BLaER1 treated with 17β-estradiol and CSF1 and Interleukin-3, amounts not matched to agents 10 nM and 100 nM (cell line): Measurements from ENCODE around the gene PCSK6.

Source experiments
- H3K27ac ChIP-seq, 11 experiments: shearing (Covaris generic); formaldehyde crosslinking; 2 replicates each; pipeline ENCODE4 v1.8.1; 2022
- H3K27me3 ChIP-seq, 11 experiments: shearing (Covaris generic); formaldehyde crosslinking; 2 replicates each; pipeline ENCODE4 v1.8.1; 2022
- H3K36me3 ChIP-seq, 11 experiments: shearing (Covaris generic); formaldehyde crosslinking; 2 replicates each; pipeline ENCODE4 v1.8.1; 2022
- H3K4me1 ChIP-seq, 10 experiments: shearing (Covaris generic); formaldehyde crosslinking; 2 replicates each; pipeline ENCODE4 v1.8.1; 2022
- H3K4me2 ChIP-seq, 11 experiments: shearing (Covaris generic); formaldehyde crosslinking; 2 replicates each; pipeline ENCODE4 v1.8.1; 2022
- H3K4me3 ChIP-seq, 10 experiments: shearing (Covaris generic); formaldehyde crosslinking; 2 replicates each; pipeline ENCODE4 v1.8.1; 2022
- H3K9ac ChIP-seq, 11 experiments: shearing (Covaris generic); formaldehyde crosslinking; 2 replicates each; pipeline ENCODE4 v1.8.1; 2022
- H3K9me3 ChIP-seq, 11 experiments: shearing (Covaris generic); formaldehyde crosslinking; replicated peaks in 1 of 11; 2 replicates each; pipeline ENCODE4 v1.8.1; 2022
- H4K20me1 ChIP-seq, 11 experiments: shearing (Covaris generic); formaldehyde crosslinking; 2 replicates each; pipeline ENCODE4 v1.8.1; 2022
- Cebpa-rat ChIP-seq, 11 experiments: shearing (Covaris generic); IDR thresholded peaks; 2 replicates each; pipeline ENCODE4 v1.8.1; 2022

Gene PCSK6

DNA sequence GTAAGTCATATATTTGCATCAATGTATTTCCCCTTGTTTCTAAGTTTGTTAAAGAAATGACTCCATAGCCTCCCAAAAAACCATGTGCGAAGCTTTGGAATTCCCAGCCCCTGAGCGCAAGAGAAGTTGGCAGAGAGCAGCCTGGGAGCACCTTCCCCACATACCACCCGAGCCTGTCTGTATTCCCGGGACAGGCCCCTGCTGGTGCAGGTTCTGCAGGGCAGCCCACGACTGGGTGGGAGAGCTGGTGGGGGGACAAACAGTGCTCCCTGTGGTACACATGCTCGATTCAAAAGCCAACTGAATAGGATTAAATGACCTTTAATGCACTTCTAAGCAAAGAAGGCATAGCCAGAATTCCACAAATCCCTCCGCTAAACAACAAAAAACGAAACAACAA lies 119.8 kb downstream of the PCSK6 start:
- Histone ChIP-seq H3K4me1 (peaks cover 0 to 15% (median 4%) of the 10 kb centered on the region in 10 experiments; a peak in 7 of 20 replicates), H3K27ac (no peak overlapping the region), H3K4me2 (no peak overlapping the region), H3K9ac (no peak overlapping the region), H3K4me3 (no peak overlapping the region), H3K36me3 (no peaks in the 10 kb centered on the region; a peak in 2 of 22 replicates), H4K20me1 (no peaks in the 10 kb centered on the region), H3K9me3 (peaks cover 0 to 3% (median 0%) of the 10 kb centered on the region in 11 experiments; a peak in 1 of 22 replicates), H3K27me3 (no peaks in the 10 kb centered on the region)
- no peak for TF ChIP-seq Cebpa-rat (IDR thresholded peaks at IDR 0.05)

DNA sequence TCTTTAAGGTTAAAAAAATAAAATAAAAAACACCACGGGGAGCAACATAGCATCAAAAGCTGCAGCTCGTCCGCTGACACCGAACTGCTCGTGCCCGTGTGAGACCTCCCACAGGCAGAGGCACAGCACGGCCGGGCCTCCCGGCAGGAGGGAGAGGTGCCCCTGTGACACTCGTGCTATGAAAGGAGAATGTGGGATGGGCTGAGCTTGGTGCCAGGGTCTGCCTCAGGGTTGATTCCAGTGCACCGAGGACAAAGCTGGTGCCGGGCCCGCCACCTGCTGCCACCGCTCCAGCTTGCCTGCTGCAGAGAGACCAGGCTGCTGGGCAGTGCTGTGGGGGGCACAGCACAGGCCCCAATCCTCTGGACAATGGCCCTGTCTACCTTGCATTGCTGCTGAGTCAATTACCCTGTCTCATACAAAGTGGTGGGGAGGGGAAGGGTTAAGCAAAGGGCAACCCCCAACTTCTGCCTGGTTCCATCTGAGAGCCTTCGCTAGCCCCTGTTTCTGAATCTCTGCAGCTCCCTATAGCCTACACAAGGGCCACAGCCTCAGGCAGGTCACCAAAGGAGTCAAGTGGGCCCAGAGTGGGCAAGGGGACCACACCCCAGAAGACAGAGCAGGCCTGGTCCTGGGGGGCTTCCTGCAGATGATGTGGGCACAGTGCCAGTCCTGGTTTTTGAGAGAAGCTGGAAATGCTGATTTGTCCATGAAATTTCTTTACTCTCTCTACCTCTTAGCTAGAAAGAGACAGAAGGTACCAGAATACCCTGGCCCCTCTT lies 120.5 kb downstream of the PCSK6 start:
- Histone ChIP-seq H3K4me2 (no peak overlapping the region), H3K36me3 (no peaks in the 10 kb centered on the region; a peak in 2 of 22 replicates), H4K20me1 (no peaks in the 10 kb centered on the region), H3K9me3 (peaks cover 0 to 4% (median 0%) of the 10 kb centered on the region in 11 experiments; a peak in 1 of 22 replicates), H3K4me3 (no peak overlapping the region), H3K27me3 (no peaks in the 10 kb centered on the region), H3K27ac (no peak overlapping the region), H3K9ac (no peak overlapping the region), H3K4me1 (peaks cover 0 to 15% (median 4%) of the 10 kb centered on the region in 10 experiments; a peak in 7 of 20 replicates)
- no peak for TF ChIP-seq Cebpa-rat (IDR thresholded peaks at IDR 0.05)

DNA sequence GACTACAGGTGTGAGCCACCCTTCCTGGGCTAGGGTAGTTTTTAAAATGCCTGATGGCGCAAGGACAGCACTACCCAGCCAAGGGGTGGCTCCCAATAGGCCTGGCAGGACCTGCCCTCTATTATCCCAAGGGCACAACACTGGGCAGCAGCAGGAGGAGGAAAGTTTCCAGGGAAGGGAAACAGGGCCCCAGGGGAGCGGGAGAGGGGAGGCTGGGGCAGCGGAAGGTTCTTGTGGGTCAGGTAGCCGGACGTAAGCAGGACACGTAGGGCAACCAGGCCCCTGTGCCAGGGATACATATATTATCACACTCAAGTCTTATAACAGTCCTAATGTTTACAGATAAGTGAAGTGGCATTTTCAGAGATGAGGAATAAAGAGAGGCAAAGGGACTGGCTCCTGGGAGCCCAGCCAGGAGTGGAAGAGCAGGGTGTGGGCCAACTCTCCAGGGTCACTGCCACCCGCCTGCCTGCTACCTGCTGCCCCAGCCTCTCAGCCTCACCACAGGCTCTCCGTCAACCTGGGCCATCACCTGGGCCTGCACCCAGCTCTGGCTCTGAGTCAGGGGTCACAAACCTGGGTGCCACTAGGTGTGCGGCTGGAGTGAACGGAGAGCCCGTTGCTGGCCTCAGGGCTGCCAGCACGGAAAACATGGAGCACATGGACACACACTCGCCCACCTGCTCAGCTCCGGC lies 121.3 kb downstream of the PCSK6 start:
- Histone ChIP-seq H3K4me1 (peaks cover 0 to 14% (median 3%) of the 10 kb centered on the region in 10 experiments; a peak in 5 of 20 replicates), H3K36me3 (no peaks in the 10 kb centered on the region; a peak in 2 of 22 replicates), H3K27me3 (no peaks in the 10 kb centered on the region), H3K4me2 (no peak overlapping the region), H3K27ac (no peak overlapping the region), H4K20me1 (no peaks in the 10 kb centered on the region), H3K4me3 (no peak overlapping the region), H3K9ac (no peak overlapping the region), H3K9me3 (peaks cover 0 to 4% (median 0%) of the 10 kb centered on the region in 11 experiments; a peak in 1 of 22 replicates)
- TF ChIP-seq Cebpa-rat (IDR thresholded peaks at IDR 0.05) = no peak

DNA sequence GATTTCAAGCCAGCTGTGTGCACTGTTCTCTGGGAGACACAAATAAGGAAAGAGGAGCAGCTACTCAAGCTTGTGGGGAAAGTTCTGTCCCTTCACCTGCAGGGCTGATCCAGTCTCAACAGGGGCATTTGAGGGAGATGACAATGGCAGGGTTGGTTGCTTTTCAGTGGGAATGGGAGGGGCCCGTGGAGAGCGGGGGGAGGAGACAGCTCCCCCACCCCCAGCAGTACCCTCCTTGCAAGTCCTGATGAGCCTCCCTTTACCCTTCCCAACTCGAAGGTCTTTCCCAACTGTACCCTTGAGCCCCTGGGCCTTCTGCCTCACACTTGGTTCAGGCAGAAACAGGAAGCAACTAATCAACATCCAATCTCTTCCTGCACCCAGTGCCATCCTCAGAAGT lies 122.7 kb downstream of the PCSK6 start:
- no peaks in the 10 kb centered on the region for H3K27me3 ChIP-seq
- no peaks in the 10 kb centered on the region; a peak in 2 of 22 replicates for H3K36me3 ChIP-seq
- H3K27ac ChIP-seq = no peak overlapping the region
- TF ChIP-seq Cebpa-rat (IDR thresholded peaks at IDR 0.05) = no peak
- H3K9ac ChIP-seq = no peak overlapping the region
- no peaks in the 10 kb centered on the region for H4K20me1 ChIP-seq
- H3K9me3 ChIP-seq = peaks cover 0 to 4% (median 0%) of the 10 kb centered on the region in 11 experiments; a peak in 1 of 22 replicates
- H3K4me1 ChIP-seq = peaks cover 0 to 3% (median 0%) of the 10 kb centered on the region in 10 experiments; a peak in 1 of 20 replicates
- no peak overlapping the region for H3K4me3 ChIP-seq
- H3K4me2 ChIP-seq = no peak overlapping the region

DNA sequence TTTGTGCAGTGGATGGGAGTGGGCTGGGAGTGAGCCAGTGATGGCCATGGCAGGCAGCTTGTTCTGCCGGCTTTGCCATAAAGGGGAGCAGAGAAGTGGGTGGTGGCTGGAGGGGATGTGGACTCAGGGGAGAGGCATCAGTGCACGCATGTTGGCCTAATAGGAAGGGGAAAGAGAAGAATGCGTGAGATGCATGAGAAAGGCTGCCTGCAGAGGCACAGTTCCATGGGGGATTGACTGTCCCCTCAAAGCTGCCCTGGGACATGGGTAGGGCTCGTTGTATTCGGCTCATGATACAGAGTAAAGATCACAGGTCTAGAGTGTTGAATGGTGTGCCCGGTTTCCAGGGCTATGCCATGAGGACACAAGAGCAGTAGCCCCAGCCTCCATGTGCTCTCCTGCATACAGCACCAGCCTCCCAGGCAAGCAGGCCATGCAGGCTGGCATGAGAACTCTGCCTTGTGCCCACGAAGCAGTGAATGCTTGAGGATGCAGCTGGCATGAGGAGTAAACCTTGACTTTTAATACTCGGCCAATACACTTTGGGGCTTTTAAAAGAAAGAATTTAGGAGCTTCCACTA lies 126.4 kb downstream of the PCSK6 start:
- no peak for TF ChIP-seq Cebpa-rat (IDR thresholded peaks at IDR 0.05)
- H3K4me1 ChIP-seq = peaks cover 0 to 8% (median 2%) of the 10 kb centered on the region in 10 experiments; a peak in 5 of 20 replicates
- peaks cover 0 to 4% (median 0%) of the 10 kb centered on the region in 11 experiments; a peak in 1 of 22 replicates for H3K9me3 ChIP-seq
- H3K4me2 ChIP-seq = no peak overlapping the region
- no peaks in the 10 kb centered on the region; a peak in 2 of 22 replicates for H3K36me3 ChIP-seq
- no peak overlapping the region for H3K9ac ChIP-seq
- H3K27ac ChIP-seq = no peak overlapping the region
- H4K20me1 ChIP-seq = 0 out of 22 replicates have a peak, but pooled peaks cover 0 to 5% (median 0%) of the 10 kb centered on the region in 11 experiments
- H3K27me3 ChIP-seq = no peaks in the 10 kb centered on the region
- no peak overlapping the region for H3K4me3 ChIP-seq

DNA sequence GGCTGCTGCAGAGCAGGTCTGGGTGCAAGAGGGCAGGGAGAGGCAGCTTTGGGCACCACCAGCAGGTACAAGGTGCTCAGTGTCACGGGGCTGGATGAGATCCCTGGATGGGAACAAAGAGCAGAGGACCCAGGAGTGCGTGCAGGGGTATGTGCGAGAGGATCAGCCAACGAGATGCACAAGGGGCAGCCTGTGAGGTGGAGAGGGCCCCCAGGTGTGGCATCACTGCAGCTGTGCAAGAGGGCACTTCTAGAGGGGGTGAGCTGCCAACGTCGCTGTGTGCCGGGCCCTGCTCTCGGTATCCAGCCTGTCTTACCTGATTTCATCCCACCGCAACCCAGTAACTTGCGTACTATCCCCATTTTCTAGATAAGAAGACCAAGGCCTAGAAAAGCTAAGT lies 127.1 kb downstream of the PCSK6 start:
- Histone ChIP-seq H3K4me2 (no peak overlapping the region), H3K9me3 (peaks cover 0 to 4% (median 0%) of the 10 kb centered on the region in 11 experiments; a peak in 1 of 22 replicates), H3K4me3 (no peak overlapping the region), H3K36me3 (no peaks in the 10 kb centered on the region; a peak in 2 of 22 replicates), H3K9ac (no peak overlapping the region), H3K4me1 (peaks cover 0 to 8% (median 2%) of the 10 kb centered on the region in 10 experiments; a peak in 5 of 20 replicates), H3K27ac (no peak overlapping the region), H3K27me3 (no peaks in the 10 kb centered on the region), H4K20me1 (0 out of 22 replicates have a peak, but pooled peaks cover 0 to 5% (median 0%) of the 10 kb centered on the region in 11 experiments)
- no peak for TF ChIP-seq Cebpa-rat (IDR thresholded peaks at IDR 0.05)

DNA sequence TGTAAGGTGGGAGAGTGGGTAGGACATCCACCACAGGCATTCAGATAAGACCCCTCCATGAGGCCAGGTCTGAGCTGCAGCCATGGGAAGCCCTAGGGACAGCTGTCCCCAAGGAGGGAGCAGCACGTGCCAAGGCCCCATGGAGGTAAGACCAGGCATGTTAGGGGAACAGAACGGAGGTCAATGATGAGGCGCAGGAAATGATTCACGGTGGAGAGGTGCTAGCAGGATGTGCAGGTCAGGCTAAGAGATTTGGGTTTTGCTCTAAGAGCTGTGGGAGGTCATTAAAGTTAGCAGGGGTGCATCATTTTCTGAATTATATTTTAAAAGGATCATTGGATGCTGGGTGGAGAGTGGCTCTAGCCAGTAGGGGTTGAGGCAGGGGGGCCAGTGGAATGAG lies 128.1 kb downstream of the PCSK6 start:
- H3K4me1 ChIP-seq = peaks cover 0 to 8% (median 2%) of the 10 kb centered on the region in 10 experiments; a peak in 5 of 20 replicates
- no peak overlapping the region for H3K4me2 ChIP-seq
- H3K9me3 ChIP-seq = peaks cover 0 to 4% (median 0%) of the 10 kb centered on the region in 11 experiments; a peak in 1 of 22 replicates
- no peaks in the 10 kb centered on the region; a peak in 2 of 22 replicates for H3K36me3 ChIP-seq
- no peak for TF ChIP-seq Cebpa-rat (IDR thresholded peaks at IDR 0.05)
- no peak overlapping the region for H3K9ac ChIP-seq
- no peaks in the 10 kb centered on the region for H3K27me3 ChIP-seq
- H3K4me3 ChIP-seq = no peak overlapping the region
- H3K27ac ChIP-seq = no peak overlapping the region
- H4K20me1 ChIP-seq = 0 out of 22 replicates have a peak, but pooled peaks cover 0 to 5% (median 0%) of the 10 kb centered on the region in 11 experiments

DNA sequence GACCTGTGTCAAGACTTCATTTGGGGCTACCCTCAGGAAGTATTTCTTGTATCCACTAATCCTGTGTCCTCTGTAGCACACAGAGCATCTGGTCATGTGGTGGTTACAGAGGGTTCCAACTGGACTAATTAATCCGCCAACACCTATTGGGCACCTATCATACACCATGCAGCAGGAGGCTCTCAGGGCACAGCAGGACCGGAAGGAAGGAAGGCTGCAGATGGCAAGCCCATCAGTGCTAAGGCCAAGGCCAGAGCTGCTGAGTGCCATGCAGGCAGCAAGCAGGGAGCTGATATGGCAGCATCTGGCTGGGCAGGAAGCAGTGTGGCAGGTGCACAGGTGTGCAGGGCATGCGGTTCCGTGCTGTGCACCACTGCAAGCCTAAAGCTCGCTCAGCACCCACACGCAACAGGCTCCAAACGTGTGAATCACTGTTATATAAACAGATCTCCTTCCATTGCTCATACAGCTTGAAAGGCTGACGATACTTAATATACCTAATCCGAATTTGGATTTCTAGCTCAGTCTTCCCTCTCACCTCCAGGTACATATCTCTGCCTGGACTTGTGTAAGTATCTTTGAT lies 130.1 kb downstream of the PCSK6 start:
- H3K27me3 ChIP-seq = no peaks in the 10 kb centered on the region
- H3K27ac ChIP-seq = no peak overlapping the region
- TF ChIP-seq Cebpa-rat (IDR thresholded peaks at IDR 0.05) = no peak
- no peak overlapping the region for H3K9ac ChIP-seq
- H3K4me2 ChIP-seq = 0 out of 22 replicates have a peak overlapping the region, but pooled peaks of 2 of the 11 experiments have one; percentile 5 to 15
- peaks cover 0 to 8% (median 2%) of the 10 kb centered on the region in 10 experiments; a peak in 5 of 20 replicates for H3K4me1 ChIP-seq
- H4K20me1 ChIP-seq = peaks cover 0 to 5% (median 0%) of the 10 kb centered on the region in 11 experiments; a peak in 1 of 22 replicates
- no peaks in the 10 kb centered on the region for H3K9me3 ChIP-seq
- H3K36me3 ChIP-seq = no peaks in the 10 kb centered on the region
- no peak overlapping the region for H3K4me3 ChIP-seq
